HepG2 (cell line): ENCODE data around the gene VWA5B1. TPM values are rescaled to one million over a fixed set of nuclear protein-coding genes. Genes with fewer than 3 reads are reported as not detected.

Experiments
- ATAC-seq: fragments of 200-7000 bp; cut with Tn5 transposase; 3 replicates; pipeline ENCODE4 v1.9.1; 2020; ENCODE audit warnings: mild to moderate bottlenecking, moderate library complexity
- BruUV-seq: library from RNA; stranded (reverse); fragments of 400-500 nt; replicated peaks from 2 replicates; lab custom pipeline; 2021; lab: Mats Ljungman, UMichigan
- CTCF ChIA-PET: fragments of 300-600 bp; formaldehyde crosslinking; extraction: SDS; loops from one replicate; lab custom pipeline; 2021; ENCODE audit warnings: low total read pairs, inconsistent platforms, low intra/inter-chr PET ratio; lab: Yijun Ruan, JAX
- POLR2A ChIA-PET: fragments of 350-600 bp; sonication (Branson Sonifier 250); formaldehyde crosslinking; loops from one replicate; lab custom pipeline; 2020; ENCODE audit warnings: antibody characterized with exemption, inconsistent platforms; lab: Yijun Ruan, JAX
- DNase-seq: peaks from one replicate; pipeline ENCODE4 v3.0.0-alpha.2; 2015; ENCODE audit warnings: low spot score
- FAIRE-seq: peaks from 3 replicates; lab custom pipeline; 2011; peaks lifted over from hg19 to GRCh38; lab: Jason Lieb, UNC
- H2AFZ ChIP-seq: one replicate; pipeline ENCODE4 v1.6.1; 2011; ENCODE audit warnings: low read length, inconsistent platforms
- H3K27ac ChIP-seq: fragments of 300-600 bp; 3 replicates; pipeline ENCODE4 v1.8.0; 2011; ENCODE audit warnings: mixed run types, mild to moderate bottlenecking, mixed read lengths, low read length, inconsistent platforms; ENCODE audit not compliant: insufficient read depth; ENCODE audit errors: extremely low read length
- H3K27me3 ChIP-seq, 2 experiments: fragments of 200-600 bp in 1 of 2; 2 replicates in 1 of 2; 3 replicates in 1 of 2; pipeline versions ENCODE4 v1.6.0 to v1.8.0; 2011; ENCODE audit warnings: low read length in 2 of 2, mild to moderate bottlenecking in 2 of 2, moderate library complexity in 2 of 2, inconsistent platforms in 1 of 2; ENCODE audit not compliant: insufficient read depth in 2 of 2, control insufficient read depth in 1 of 2
- H3K36me3 ChIP-seq, 2 experiments: fragments of 200-600 bp in 1 of 2; replicated peaks in 1 of 2; 2 replicates in 1 of 2; 3 replicates in 1 of 2; pipeline versions ENCODE4 v1.5.1 to v1.8.0; 2011; ENCODE audit warnings: low read length in 2 of 2, inconsistent platforms in 1 of 2; ENCODE audit not compliant: insufficient read depth in 2 of 2, control insufficient read depth in 1 of 2
- H3K4me1 ChIP-seq: 2 replicates; pipeline ENCODE4 v1.5.1; 2012; ENCODE audit warnings: low read length, inconsistent platforms; ENCODE audit not compliant: insufficient read depth
- H3K4me2 ChIP-seq: 2 replicates; pipeline ENCODE4 v1.6.0; 2011; ENCODE audit warnings: low read depth, low read length, inconsistent platforms
- H3K4me3 ChIP-seq, 3 experiments: fragments of 200-600 bp in 1 of 3; sonication (generic), shearing (Covaris generic) in 1 of 3; replicated peaks in 1 of 3; 2 replicates each; pipeline ENCODE4 v1.5.1; 2011 to 2016; ENCODE audit warnings: low read length in 3 of 3, inconsistent platforms in 2 of 3, low read depth in 2 of 3, mild to moderate bottlenecking in 2 of 3, control low read depth in 1 of 3, mixed read lengths in 1 of 3; ENCODE audit not compliant: insufficient read depth in 1 of 3
- H3K79me2 ChIP-seq: one replicate; pipeline ENCODE4 v1.6.1; 2011; ENCODE audit warnings: low read length, inconsistent platforms; ENCODE audit not compliant: insufficient read depth
- H3K9ac ChIP-seq: 2 replicates; pipeline ENCODE4 v1.6.0; 2011; ENCODE audit warnings: mild to moderate bottlenecking, low read depth, low read length, inconsistent platforms; ENCODE audit not compliant: insufficient read depth
- H3K9me3 ChIP-seq: 2 replicates; pipeline ENCODE4 v1.5.1; 2012; ENCODE audit warnings: mild to moderate bottlenecking, low read length
- H4K20me1 ChIP-seq: 2 replicates; pipeline ENCODE4 v1.6.0; 2011; ENCODE audit warnings: inconsistent platforms, mild to moderate bottlenecking, low read length, moderate library complexity; ENCODE audit not compliant: insufficient read depth
- FLYWCH1 ChIP-seq: sonication (generic); formaldehyde crosslinking; IDR thresholded peaks from 2 replicates; pipeline ENCODE4 v1.8.1; 2023; ENCODE audit warnings: mild to moderate bottlenecking, missing genetic modification reagents
- GATAD1 ChIP-seq: IDR thresholded peaks from 2 replicates; pipeline ENCODE4 v1.6.1; 2016; ENCODE audit warnings: missing genetic modification reagents, missing compliant biosample characterization
- KDM6A ChIP-seq: IDR thresholded peaks from 2 replicates; pipeline ENCODE4 v1.6.1; 2016; ENCODE audit warnings: low read depth
- MZF1 ChIP-seq: sonication (generic); formaldehyde crosslinking; IDR thresholded peaks from 2 replicates; pipeline ENCODE4 v1.8.1; 2023; ENCODE audit warnings: mild to moderate bottlenecking, missing genetic modification reagents, borderline replicate concordance
- PHF21A ChIP-seq: sonication (generic); formaldehyde crosslinking; IDR thresholded peaks from 2 replicates; pipeline ENCODE4 v1.5.0; 2020; ENCODE audit warnings: mild to moderate bottlenecking, missing genetic modification reagents
- TP53 ChIP-seq: sonication (generic); formaldehyde crosslinking; conservative IDR thresholded peaks from 2 replicates; pipeline ENCODE4 v1.4.0; 2020; ENCODE audit warnings: missing genetic modification reagents
- YY1 ChIP-seq: IDR thresholded peaks from 2 replicates; pipeline ENCODE4 v1.6.1; 2011; ENCODE audit warnings: low read length, low read depth, moderate library complexity, mild to moderate bottlenecking; ENCODE audit not compliant: insufficient read depth, insufficient replicate concordance
- ZNF766 ChIP-seq: sonication (generic); formaldehyde crosslinking; IDR thresholded peaks from 2 replicates; pipeline ENCODE4 v1.5.0; 2020; ENCODE audit warnings: missing genetic modification reagents, borderline replicate concordance
- ZNF768 ChIP-seq: sonication (generic); formaldehyde crosslinking; IDR thresholded peaks from 2 replicates; pipeline ENCODE4 v1.4.0; 2020; ENCODE audit warnings: missing genetic modification reagents
- WGBS: methylation state at CpG from one replicate; pipeline ENCODE4 v1.1.6; 2017; ENCODE audit warnings: low lambda C conversion rate; 5-methylcytosine and 5-hydroxymethylcytosine counted together
- in situ Hi-C: cut with HindIII; loops from 2 replicates; pipeline ENCODE4 v1.10.0; 2017; ENCODE audit warnings: low pct_unique_long_range_greater_than_20kb; ENCODE audit not compliant: extremely low pct_ligation_motif_present
- intact Hi-C: fragments of 100-400 bp; cut with micrococcal nuclease; formaldehyde crosslinking; loops from one replicate; pipeline ENCODE4 v1.10.0; 2022; ENCODE audit not compliant: unreplicated experiment
- polyA plus RNA-seq, 8 experiments: library from polyadenylated mRNA; depleted of rRNA in 3 of 8; stranded (reverse) in 7 of 8; unstranded in 1 of 8; fragments of >200 nt; fragmentation: Illumina TruSeq in 4 of 8; extraction: Trizol in 4 of 8; gene quantifications; 2 replicates each; pipeline versions ENCODE4 v1.2.1 to v1.2.3, GENCODE V29; 2011 to 2016; ENCODE audit warnings: low read depth in 4 of 8, missing spikeins in 1 of 8, mixed read lengths in 1 of 8; ENCODE audit not compliant: insufficient read depth in 1 of 8
- total RNA-seq, 5 experiments: library from RNA; depleted of rRNA; stranded (reverse); fragments of >200 nt; fragmentation: Illumina TruSeq; extraction: Trizol; gene quantifications; 2 replicates each; pipeline ENCODE4 v1.2.3, GENCODE V29; 2016; ENCODE audit warnings: low read depth in 1 of 5
- TF ChIP-seq, protein P1 (sequence below): sonication (generic); formaldehyde crosslinking; IDR thresholded peaks from 2 replicates; pipeline ENCODE4 v1.5.0; 2020; ENCODE audit warnings: mild to moderate bottlenecking, missing genetic modification reagents

VWA5B1 gene
- total and polyA plus RNA-seq, 2 of the 13 experiments (the other 11 are each of a cell fraction or from before 2014, with no cell fraction given) = not detected

DNA sequence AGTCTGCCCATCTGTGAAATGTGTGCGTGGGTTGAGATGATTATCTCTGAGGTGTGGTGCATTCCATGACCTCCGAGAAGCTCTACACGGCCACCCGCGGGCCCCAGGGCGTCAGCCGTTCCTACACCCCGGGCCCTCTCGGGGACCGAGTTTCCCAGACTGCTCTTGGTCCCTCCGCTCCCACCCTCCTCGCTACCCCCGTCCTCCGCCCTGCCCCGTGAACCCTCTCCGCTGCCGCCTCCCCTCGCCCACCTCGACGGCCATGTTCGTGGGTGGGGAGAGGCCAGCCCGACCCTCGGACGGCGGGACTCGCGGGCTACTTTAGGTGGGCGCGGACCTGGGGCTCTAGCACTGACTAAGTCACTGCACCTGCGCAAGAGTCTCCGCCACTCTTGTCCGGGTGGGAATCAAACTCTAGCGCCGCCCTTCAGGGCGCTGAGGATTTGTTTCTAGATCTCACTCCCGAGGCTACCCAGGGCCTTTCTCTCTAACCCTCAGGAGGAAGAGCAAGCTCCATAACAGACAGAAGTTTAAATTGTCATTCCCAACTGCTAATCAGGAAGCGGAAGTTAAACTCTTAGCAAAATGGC lies 47.7 kb upstream of the VWA5B1 start:
- POLR2A ChIA-PET = no interaction called here
- no peak overlapping the region for H3K4me3 ChIP-seq
- no peak for FAIRE-seq
- no peak overlapping the region for H2AFZ ChIP-seq
- H3K4me1 ChIP-seq = no peaks in the 10 kb centered on the region
- H3K79me2 ChIP-seq = no peaks in the 10 kb centered on the region
- no peak overlapping the region for H3K4me2 ChIP-seq
- WGBS = 84% methylated on average over 33 of the region's 37 CpGs
- TF ChIP-seq MZF1 (CRISPR knock-in tag) = no peak
- no peak for TF ChIP-seq FLYWCH1 (CRISPR knock-in tag)
- TF ChIP-seq TP53 (CRISPR knock-in tag) = no peak
- TF ChIP-seq GATAD1 (CRISPR knock-in tag) = no peak
- TF ChIP-seq, all 625 proteins: peak for 0
- no peak overlapping the region for H3K27ac ChIP-seq
- DNase-seq (no peak), ATAC-seq (no peak)
- no peak overlapping the region for H3K9ac ChIP-seq
- BruUV-seq = no TSS peak
- H4K20me1 ChIP-seq = no peaks in the 10 kb centered on the region
- no peaks in the 10 kb centered on the region for H3K36me3 ChIP-seq
- no peaks in the 10 kb centered on the region for H3K9me3 ChIP-seq
- in situ Hi-C loops = no loop called here
- intact Hi-C loops = no loop called here
- CTCF ChIA-PET = no interaction called here
- H3K27me3 ChIP-seq = no peaks in the 10 kb centered on the region

DNA sequence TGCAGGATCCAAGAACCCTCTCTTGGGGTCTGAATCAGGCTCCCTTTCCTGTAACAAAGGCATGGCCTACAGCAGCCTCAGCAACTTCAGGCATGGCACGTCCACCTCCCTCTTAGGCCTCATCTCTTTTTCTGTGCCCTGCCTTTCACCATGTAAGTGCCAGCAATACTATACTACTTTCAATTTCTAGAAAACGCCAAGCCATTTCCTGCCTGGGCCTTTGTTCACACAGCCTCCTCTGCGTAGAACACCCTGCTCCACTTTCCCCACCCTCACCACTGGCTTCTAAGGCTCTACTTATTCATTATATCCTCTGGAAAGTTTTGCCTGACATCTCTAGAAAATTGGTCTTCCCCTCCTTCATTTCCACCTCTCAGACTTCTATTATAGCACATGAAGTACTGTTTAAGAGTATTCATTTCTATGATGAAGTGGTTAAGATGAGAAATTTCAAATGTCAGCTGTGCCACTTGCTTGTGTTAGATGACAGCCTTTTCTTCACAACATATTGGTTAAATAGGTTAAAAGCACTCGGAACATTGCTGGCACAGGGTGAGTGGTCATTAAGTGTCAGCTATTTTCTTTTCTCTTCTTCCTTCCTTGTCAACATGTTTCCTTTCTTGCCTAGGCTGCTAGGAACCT lies 41.6 kb upstream of the VWA5B1 start:
- H3K36me3 ChIP-seq = no peaks in the 10 kb centered on the region
- DNase-seq = no peak
- no peaks in the 10 kb centered on the region for H3K79me2 ChIP-seq
- H3K9me3 ChIP-seq = no peaks in the 10 kb centered on the region
- no peak overlapping the region for H3K27ac ChIP-seq
- no peak overlapping the region for H3K9ac ChIP-seq
- H2AFZ ChIP-seq = no peak overlapping the region
- CTCF ChIA-PET = no interaction called here
- BruUV-seq = no TSS peak
- no peak overlapping the region for H3K4me2 ChIP-seq
- no peaks in the 10 kb centered on the region for H4K20me1 ChIP-seq
- POLR2A ChIA-PET = no interaction called here
- H3K4me1 ChIP-seq = peaks cover 21% of the 10 kb centered on the region
- no peak for FAIRE-seq
- no peak for ATAC-seq
- intact Hi-C loops = no loop called here
- WGBS = 33% methylated on average over 4 of the region's 4 CpGs
- H3K27me3 ChIP-seq = no peaks in the 10 kb centered on the region
- TF ChIP-seq PHF21A (CRISPR knock-in tag) (no peak), ZNF766 (CRISPR knock-in tag) (no peak), ZNF768 (CRISPR knock-in tag) (no peak), KDM6A (CRISPR knock-in tag) (no peak), YY1 (no peak)
- TF ChIP-seq, protein P1, sequence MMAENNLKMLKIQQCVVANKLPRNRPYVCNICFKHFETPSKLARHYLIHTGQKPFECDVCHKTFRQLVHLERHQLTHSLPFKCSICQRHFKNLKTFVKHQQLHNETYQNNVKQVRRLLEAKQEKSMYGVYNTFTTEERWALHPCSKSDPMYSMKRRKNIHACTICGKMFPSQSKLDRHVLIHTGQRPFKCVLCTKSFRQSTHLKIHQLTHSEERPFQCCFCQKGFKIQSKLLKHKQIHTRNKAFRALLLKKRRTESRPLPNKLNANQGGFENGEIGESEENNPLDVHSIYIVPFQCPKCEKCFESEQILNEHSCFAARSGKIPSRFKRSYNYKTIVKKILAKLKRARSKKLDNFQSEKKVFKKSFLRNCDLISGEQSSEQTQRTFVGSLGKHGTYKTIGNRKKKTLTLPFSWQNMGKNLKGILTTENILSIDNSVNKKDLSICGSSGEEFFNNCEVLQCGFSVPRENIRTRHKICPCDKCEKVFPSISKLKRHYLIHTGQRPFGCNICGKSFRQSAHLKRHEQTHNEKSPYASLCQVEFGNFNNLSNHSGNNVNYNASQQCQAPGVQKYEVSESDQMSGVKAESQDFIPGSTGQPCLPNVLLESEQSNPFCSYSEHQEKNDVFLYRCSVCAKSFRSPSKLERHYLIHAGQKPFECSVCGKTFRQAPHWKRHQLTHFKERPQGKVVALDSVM (CRISPR knock-in tag) = no peak
- 0 out of 6 replicates have a peak overlapping the region, but pooled peaks of 1 of the 3 experiments have one; percentile 21 for H3K4me3 ChIP-seq
- in situ Hi-C loops = no loop called here
